ENCODE measurements around the gene C16orf82. TPM values are rescaled to one million over a fixed set of nuclear protein-coding genes. Genes with fewer than 3 reads are reported as not detected.

Gene C16orf82
- polyA plus RNA-seq, 4 donors = not detected

Other genes with a start within 250 kb of the C16orf82 start
- gene KDM8, start 136.6 kb downstream of the C16orf82 start, polyA plus RNA-seq (ENCODE audit: insufficient read length in 4 of 4) = 1 to 10 TPM; 6.7 to 9.9 (median 8.7) TPM
- 10 to 100 TPM; 52.9 to 94.8 (median 73.6) TPM for gene NSMCE1, start 201.8 kb downstream of the C16orf82 start, polyA plus RNA-seq (ENCODE audit: insufficient read length in 4 of 4)
- 10 to 100 TPM; 13.2 to 20.5 (median 15.5) TPM for gene IL4R, start 247.0 kb downstream of the C16orf82 start, polyA plus RNA-seq (ENCODE audit: insufficient read length in 4 of 4)